Central memory CD4-positive, alpha-beta T cell (primary cell): ENCODE results near the gene TMEM44.
"Not testable (repeated sequence)": the region's sequence is repeated elsewhere in the genome, so short reads cannot be mapped to it uniquely, and the experiment has no call there.

ENCODE experiments used
- DNase-seq: peaks from one replicate; pipeline ENCODE4 v3.0.0; 2022

The TMEM44 gene

DNA sequence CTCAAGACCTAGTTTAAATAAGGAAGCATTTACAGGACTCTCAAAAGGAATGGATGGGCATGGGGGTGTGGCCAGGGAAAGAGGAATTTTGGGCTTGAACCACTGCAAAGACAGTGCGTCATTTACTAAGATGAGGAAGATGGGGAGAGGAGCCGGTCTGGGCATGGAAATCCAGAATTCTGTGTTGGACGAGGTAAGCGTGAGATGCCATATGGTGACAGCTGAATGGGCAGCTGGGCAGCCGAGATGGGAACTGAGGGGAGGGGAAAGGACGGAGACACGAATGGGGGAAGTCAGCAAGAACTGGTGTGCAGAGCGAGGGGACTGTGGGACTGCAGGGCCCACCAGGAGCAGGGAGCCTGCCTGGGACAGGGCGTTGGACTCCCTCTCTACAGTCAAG lies 24.2 kb downstream of the TMEM44 start:
- no peak for DNase-seq

- no peak for DNase-seq
Observed at GRCh38 chr3:194607592-194608389, 25.4 kb downstream of the TMEM44 start.

DNA sequence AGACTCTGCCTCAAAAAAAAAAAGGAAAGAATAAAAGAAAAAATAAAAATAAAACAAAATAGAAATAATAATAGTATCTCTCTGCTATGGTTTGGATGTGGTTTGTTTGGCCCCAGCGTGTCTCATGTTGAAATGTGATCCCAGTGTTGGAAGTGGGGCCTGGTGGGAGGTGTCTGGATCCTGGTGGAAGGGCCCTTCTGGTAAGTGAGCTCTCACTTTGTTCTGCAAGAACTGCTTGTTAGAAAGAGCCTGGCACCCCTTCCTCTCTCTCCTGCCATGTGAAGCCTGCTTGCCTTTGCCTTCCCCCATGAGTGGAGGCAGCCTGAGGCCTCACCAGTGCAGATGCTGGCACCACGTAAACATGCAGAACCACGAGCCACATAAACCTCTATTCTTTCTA lies 26.3 kb downstream of the TMEM44 start:
- DNase-seq, result no peak

DNA sequence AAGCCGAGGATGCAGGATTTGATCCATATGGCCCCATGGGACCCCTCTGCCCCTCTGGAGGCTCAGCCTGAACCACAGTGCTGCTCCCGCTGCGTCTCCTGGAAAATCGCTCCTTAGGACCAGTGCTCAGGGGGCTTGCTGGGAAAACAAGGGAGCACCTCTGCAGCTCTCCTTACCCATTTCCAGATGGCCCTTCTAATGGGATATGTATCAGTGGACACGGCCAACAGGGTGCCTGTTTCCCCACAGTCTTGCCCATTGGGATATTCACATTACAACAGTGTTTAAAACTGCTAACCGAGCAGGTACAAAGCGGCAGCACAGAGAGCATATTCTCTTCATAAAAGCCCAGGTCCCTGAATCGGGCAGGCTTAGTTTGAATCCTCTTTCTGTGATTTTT lies 27.1 kb downstream of the TMEM44 start:
- DNase-seq, result no peak

GRCh38 chr3:194605314-194605713 lies 27.9 kb downstream of the TMEM44 start:
- DNase-seq, result not testable (repeated sequence)

DNA sequence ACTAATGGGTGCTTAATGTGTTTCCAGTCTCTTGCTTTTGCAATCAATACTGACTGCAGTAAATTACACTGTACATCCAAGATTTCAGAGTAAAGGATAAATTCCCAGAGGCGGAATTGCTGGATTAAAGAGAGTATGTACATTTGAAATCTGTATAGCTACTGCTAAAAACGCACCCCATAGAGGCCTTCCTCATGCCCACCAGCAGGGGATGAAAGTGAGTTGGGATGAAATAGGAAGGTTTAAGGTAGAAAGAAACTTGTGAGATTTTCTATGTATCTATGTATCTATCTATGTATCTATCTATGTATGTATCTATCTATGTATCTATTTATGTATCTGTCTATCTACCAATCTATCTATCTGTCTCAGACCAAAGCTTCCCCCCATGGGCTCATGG lies 28.4 kb downstream of the TMEM44 start:
- DNase-seq, result no peak

GRCh38 chr3:194604126-194604525 lies 29.1 kb downstream of the TMEM44 start:
- DNase-seq, result no peak

DNA sequence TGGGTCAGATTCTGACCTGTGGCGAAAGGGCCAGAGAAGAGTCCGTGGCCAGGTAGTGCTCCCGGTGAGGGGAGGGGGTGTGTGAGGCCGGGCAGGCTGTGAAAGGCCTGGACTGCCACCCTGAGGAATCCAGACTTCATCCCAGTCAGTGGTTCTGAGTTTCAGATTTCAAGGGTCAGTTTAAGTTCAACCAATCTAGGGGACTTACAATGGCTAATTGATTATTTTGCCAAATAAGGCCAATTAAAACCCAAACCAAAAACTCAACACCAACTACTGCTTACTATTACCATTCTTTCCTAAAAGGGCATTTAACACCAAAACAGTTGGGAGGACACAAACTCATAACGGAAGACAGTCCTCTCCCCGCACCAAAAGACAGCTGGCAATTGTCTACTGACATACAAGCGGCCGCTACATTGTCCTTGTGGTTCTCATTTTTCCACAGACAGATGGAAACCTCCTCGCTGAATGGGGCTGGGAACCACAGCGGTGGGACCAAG lies 30.5 kb downstream of the TMEM44 start:
- DNase-seq, result no peak

DNA sequence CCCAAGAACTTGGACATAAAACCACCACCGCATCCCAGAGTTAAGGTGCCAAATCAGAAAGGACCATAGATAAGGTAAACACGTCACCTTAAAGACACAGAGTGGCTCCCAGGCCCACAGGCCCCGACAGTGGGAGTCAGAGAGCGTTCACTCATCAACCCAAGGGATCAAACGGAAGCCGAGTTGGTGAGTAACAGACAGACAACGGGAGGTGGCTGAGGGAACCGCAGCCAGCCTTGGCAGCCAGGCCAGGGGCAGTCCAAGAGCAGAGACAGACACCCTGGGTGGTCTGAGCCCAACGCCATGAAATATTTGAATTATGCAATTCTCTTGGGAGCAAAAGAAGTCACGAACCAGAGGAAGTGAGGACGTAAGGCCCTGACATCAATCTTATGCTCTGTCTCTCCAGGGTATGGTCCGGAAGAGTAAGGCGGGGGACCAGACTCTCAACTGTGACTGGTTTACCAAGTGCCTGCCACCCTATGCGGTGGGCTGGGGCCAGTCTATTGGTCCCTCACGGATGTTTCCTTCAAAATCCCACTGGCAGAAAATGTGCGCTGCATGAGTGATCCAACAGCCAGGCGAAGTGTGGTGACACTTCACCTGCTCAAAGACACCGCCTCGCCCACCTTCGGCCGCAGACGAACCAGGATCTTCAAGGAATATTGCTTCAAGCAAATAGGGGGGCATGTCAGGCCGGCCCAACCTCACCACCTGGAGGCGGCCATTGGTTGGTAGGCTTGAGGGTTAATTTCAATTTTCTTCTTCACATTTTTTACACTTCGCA lies 34.3 kb downstream of the TMEM44 start:
- DNase-seq, result no peak

- no peak for DNase-seq
Observed at GRCh38 chr3:194596906-194597305, 36.3 kb downstream of the TMEM44 start.

DNA sequence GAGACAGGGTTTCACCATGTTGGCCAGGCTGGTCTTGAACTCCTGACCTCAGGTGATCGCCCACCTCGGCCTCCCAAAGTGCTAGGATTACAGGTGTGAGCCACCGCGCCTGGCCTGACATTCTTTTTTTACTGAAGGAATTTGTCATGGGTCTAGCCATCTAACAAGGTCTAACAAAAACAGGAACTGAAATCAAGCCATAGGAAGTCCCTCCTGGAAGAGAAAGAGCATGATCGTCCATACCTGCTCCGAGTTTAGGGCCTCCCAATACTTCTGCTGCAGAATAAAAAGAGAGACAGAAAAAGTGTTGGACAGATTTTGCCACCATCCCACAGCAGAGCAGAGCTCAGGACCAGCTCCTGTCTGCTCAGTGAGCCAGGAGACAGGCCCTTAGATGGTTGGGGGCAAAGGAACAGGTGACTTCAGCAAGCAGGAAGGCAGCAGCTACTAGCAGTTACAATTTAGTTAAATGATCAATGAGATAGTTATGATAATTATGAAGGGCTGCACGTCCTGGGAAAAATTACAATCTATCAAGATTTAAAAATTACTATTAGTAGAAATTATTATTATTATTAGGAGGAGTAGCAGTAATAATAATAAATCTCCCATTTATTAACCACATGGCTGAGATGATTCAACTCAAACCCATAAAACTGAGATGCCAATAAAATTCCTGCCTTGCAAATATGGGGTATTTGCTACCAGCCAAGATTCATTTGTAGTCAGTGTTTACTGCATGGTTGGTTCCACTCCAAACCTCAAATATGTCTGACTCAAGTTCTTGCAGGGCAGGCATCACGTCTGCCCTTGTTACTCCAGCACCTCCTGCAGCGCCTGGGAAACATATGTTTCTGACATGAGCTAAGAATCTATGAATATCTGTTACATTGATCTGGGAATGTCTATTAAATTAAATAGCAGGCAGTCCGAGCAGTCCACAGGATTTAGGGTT lies 40.1 kb downstream of the TMEM44 start:
- no peak for DNase-seq

DNA sequence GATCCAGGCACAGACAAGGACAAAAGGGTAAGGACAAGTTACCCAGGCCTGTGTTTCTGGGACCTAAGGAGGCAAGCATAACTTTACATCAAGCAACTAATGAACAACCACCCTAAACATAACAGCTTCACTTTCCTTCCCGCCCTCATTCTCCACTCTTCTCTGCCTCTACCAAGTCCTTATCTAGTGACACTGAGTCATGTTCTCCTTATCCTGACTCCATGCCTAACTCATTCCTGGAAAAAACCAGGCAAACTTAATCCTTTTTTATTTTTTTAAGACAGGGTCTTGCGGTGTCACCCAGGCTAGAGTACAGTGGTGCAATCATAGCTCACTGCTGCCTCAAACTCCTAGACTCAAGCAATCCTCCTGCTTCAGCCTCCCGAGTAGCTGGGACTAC lies 44.5 kb downstream of the TMEM44 start:
- DNase-seq, result no peak

GRCh38 chr3:194588236-194588635 lies 45.0 kb downstream of the TMEM44 start:
- no peak for DNase-seq

DNA sequence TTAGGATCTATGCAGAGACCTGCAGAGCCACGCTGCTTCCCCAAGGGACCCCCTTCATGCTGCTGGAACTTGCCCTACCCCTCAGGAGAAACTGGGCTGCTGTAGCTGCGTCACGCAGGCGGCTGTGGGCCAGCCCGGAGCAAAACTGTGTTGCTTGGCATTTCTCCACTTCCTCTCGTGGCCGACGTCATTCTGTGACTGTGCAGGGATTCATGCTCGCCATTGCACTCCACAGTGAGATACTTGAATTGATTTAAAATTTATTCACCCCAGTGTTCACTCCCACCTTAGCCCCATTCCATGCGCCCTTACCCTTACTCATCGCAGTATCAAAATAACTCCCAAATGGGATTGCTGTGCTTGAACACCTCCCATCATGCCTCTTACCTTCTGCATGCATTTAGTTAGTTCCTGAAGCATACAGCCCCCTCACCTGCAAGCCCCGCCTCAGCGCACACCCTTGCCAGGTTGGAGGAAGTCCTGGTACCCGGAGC lies 45.7 kb downstream of the TMEM44 start:
- no peak for DNase-seq

DNA sequence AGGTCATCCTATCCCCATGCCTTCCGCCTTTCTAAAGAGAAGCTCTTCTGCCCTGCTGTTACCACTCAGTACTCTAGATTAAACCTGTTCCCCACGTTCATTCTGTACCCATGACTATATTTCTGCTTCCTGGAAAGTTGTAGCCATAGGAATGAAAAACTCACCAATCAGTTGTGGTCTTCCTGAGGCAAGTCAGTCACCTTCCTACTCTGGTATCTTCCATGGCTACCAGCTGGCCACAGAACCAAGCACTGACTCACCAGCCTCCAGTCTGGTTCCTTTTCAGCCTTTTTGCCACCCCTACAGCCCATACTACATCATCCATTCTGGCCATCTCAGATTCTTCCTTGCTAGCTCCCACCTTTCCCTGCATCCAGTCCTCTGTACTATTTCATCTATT lies 46.4 kb downstream of the TMEM44 start:
- no peak for DNase-seq

DNA sequence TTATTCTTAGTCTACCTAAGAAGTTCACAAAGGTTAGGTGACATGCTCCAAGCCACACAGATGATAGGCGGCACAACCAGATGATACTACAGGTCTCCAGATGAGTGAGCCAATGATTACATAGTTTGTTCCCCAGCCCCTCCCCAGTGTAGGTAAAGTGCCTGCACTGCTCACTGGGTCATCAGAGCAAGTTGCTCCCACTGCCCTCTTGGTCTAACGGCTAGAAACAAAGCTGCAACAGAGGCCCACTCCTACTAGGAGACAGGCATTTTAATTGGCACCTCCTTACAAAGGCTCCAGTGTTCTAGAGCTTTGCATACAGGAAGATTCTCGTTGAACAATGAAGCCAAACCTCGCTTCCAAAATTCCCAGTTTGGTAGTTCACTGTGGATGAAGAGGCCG lies 47.3 kb downstream of the TMEM44 start:
- no peak for DNase-seq

DNA sequence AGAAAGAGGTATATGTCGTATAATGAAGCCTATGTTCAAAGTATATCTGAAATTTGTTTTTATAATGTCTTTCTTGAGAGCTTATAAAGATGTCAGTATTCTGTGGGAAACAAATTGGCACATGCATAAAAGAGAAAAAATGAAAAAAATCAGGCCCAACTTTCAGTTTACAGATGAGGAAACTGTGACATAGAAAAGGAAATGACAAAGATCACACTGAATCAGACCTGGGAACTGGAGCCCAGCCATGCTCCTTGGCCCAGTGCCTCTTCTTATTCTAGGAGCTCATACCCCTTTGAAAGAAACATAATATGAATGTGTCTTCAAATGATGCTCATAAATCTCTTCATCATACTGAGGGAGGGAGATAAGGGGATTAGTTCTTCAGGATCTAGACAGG lies 48.4 kb downstream of the TMEM44 start:
- no peak for DNase-seq

DNA sequence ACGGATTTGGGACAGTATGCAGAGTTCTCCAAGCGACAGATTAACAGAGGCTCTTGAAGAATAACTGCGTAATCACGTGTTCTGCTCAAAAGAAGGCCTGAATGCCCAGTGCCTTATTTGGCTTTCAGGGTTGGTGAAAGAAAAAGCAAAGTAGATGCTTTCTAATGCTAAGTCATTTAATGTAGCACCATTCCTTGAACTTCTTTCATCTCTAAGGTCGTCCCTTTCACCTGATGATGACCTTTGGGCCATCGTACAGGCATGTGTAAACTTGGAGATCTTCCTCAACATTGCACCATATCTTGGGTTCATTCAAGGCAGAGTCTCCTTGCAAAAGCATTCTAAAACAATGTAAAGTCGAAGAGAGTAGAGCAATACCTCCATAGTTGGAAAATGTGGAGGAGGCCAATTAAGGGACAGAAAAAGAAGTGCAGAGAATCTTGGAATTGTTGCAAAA lies 48.9 kb downstream of the TMEM44 start:
- no peak for DNase-seq

DNA sequence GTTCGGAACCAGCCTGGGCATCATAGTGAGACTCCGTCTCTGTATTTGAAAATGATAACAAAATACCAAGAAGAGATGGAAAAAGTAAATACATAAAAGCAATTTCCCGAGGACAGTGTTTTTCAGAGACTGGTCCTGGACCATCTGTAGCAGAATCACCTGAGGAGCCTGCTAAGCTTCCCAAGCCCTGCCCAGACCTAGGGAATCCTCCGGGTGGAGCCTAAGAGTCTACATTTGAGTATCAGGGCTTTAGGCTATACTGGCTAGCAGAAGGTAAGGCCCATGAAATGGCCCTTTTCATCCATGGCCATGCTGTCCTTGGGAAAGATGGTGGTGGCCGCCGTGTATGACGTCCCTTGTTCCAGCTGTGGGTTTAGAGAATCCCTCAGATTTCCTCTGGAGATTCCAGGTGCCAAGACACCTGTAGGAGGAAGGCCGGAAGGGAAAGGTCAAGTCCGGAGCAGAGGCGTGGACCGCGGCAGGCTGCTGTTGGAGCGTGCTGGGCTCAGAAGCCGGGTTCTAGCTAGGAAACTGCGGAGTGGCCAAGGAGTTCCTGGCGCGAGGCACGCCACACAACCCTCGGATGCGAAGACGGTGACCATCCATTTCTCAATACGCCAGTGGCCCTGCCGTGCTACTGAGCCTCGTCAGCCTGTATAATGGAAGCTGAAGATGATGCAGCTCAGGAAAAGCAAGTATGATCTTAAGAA lies 50.9 kb downstream of the TMEM44 start:
- DNase-seq, result no peak

DNA sequence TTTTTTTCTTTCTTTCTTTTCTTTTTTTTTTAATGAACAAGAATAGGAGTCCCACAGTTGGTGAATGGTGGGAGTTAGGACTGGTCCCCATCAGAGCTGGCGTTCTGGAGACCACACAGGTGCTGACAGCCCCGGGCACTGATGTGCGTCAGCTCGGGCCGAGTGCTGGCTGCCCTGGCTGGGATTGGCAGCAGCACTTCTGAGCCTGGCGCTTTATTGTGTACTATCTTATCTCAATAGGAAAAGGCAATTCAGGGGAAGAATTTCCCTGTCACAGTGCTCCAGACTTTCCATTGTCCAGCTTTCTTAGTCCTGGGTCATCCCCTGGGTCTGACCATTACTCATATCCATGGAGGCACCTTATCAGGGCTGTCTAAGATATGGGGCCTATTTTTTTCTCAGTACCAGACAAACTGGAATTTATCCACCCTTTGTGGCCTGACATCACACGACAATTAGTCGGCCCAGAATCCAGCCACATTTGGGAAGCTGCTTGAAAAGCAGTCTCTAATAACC lies 54.1 kb downstream of the TMEM44 start:
- no peak for DNase-seq
